Calu3 (cell line): ENCODE data around the gene HSD17B7. TPM values are rescaled to one million over a fixed set of nuclear protein-coding genes. Genes with fewer than 3 reads are reported as not detected.

Experiments used
- BruUV-seq: library from RNA; stranded (reverse); fragments of 400-500 nt; replicated peaks from 2 replicates; lab custom pipeline; 2021; lab: Mats Ljungman, UMichigan
- CTCF ChIA-PET: fragments of 300-600 bp; sonication (Branson Sonifier 250); formaldehyde crosslinking; loops from one replicate; lab custom pipeline; 2022; ENCODE audit warnings: antibody characterized with exemption; lab: Charles Lee
- DNase-seq: peaks from one replicate; pipeline ENCODE4 v3.0.0; 2022
- H3K27ac Mint-ChIP-seq: one replicate; pipeline ENCODE4 v1.8.0; 2022; ENCODE audit warnings: mixed read lengths; ENCODE audit not compliant: unreplicated experiment
- H3K27me3 Mint-ChIP-seq: one replicate; pipeline ENCODE4 v1.8.0; 2022; ENCODE audit warnings: mixed read lengths; ENCODE audit not compliant: unreplicated experiment
- H3K36me3 Mint-ChIP-seq: one replicate; pipeline ENCODE4 v1.8.0; 2022; ENCODE audit warnings: mild to moderate bottlenecking, moderate library complexity, mixed read lengths; ENCODE audit not compliant: insufficient read depth, unreplicated experiment
- H3K4me1 Mint-ChIP-seq: one replicate; pipeline ENCODE4 v1.8.0; 2022; ENCODE audit warnings: mild to moderate bottlenecking, low read depth, mixed read lengths; ENCODE audit not compliant: unreplicated experiment
- H3K4me3 Mint-ChIP-seq: one replicate; pipeline ENCODE4 v1.8.0; 2022; ENCODE audit warnings: mild to moderate bottlenecking, low read depth, moderate library complexity, mixed read lengths; ENCODE audit not compliant: unreplicated experiment
- H3K9me3 Mint-ChIP-seq: one replicate; pipeline ENCODE4 v1.8.0; 2022; ENCODE audit warnings: low read depth, mixed read lengths; ENCODE audit not compliant: unreplicated experiment
- intact Hi-C: fragments of 100-400 bp; cut with micrococcal nuclease; formaldehyde crosslinking; loops from one replicate; pipeline ENCODE4 v1.10.0; 2022; ENCODE audit not compliant: unreplicated experiment
- total RNA-seq: library from RNA; stranded (reverse); gene quantifications from 2 replicates; pipeline ENCODE4 v1.2.3, GENCODE V29; 2022
- TF ChIP-seq, protein P1 (sequence below): fragments of 200-600 bp; IDR thresholded peaks from one replicate; pipeline ENCODE4 v1.8.0; 2022; ENCODE audit warnings: antibody characterized with exemption; ENCODE audit not compliant: unreplicated experiment

HSD17B7 gene
- total RNA-seq, 1 experiment from 2014 or later: 59.3 TPM

DNA sequence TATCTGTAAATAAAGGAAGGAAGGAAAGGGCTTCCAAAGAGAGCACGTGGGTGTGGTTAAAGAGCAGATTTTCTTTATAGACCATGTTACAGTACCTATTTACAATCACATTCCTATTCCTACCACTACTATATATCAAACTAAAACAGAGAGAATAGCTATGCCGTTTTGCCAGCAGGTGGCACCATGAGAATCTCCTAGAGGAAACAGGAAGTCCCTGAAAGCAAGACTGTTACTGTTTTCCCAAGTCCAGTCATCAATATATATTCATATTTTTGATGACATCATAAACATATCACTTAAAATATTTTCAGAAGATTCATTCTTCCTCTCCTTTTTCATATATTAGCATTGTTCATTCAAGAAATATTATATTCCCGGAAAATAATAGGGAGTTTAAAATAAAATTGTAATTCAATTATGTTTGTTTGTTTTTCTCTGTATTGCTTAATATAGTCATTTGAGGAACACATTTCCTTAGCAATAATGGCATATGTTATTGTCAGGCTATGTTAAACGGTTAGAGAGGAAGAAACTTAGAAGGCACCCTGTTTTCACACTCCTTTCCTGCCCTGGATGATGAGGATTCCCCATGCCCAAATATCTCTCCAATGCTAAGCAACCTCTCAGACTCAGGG lies 63.9 kb downstream of the HSD17B7 start:
- Mint-ChIP-seq H3K36me3 (no peaks in the 10 kb centered on the region), H3K4me3 (no peak overlapping the region), H3K4me1 (peaks cover 30% of the 10 kb centered on the region), H3K27ac (no peak overlapping the region), H3K9me3 (no peaks in the 10 kb centered on the region), H3K27me3 (no peaks in the 10 kb centered on the region)
- intact Hi-C loops: loop anchor here (1.0 kb wide), 3 partner anchors 20 to 317 kb away; partner anchors contain the start of gene RGS4
- BruUV-seq: no TSS peak
- peak; percentile 79 for DNase-seq
- TF ChIP-seq, protein P1, sequence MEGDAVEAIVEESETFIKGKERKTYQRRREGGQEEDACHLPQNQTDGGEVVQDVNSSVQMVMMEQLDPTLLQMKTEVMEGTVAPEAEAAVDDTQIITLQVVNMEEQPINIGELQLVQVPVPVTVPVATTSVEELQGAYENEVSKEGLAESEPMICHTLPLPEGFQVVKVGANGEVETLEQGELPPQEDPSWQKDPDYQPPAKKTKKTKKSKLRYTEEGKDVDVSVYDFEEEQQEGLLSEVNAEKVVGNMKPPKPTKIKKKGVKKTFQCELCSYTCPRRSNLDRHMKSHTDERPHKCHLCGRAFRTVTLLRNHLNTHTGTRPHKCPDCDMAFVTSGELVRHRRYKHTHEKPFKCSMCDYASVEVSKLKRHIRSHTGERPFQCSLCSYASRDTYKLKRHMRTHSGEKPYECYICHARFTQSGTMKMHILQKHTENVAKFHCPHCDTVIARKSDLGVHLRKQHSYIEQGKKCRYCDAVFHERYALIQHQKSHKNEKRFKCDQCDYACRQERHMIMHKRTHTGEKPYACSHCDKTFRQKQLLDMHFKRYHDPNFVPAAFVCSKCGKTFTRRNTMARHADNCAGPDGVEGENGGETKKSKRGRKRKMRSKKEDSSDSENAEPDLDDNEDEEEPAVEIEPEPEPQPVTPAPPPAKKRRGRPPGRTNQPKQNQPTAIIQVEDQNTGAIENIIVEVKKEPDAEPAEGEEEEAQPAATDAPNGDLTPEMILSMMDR: peak; percentile 78
- CTCF ChIA-PET: interaction anchor here (0.6 to 2.0 kb wide), 8 partner anchors 20 to 467 kb away, joined by 3 to 21 read pairs (median 4); partner anchors contain the start of genes NUF2 and RGS4

DNA sequence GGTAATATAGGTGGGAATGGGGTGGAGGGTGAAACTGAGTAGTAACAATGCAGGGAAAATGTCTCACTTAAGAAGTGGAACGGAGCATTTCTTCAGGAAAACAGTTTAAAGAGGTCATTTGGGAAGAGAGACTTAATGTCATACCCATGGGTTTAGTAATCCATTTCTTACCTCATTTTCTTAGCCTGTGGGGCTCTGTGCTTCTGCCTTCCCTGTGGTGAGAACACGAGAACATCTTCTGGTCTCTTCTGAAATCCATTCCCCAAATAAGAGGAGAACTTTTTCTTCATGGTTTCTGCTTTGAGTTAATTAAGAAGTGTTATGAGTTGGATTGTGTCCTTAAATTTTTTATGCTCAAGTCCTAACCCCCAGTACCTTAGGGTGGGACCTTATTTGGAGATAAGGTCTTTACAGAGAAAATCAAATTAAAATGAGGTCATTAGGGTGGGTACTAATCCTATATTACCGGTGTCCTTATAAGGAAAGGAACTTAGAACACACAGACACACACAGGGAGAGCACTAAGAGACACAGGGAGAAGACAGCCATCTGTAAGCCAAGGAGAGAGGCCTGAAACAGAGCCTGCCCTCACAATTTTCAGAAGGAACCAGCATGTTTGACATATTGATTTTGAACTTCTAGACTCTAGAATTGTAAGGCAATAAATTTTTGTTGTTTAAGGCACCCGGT lies 65.1 kb downstream of the HSD17B7 start:
- Mint-ChIP-seq H3K9me3 (no peaks in the 10 kb centered on the region), H3K4me1 (peaks cover 30% of the 10 kb centered on the region), H3K36me3 (no peaks in the 10 kb centered on the region), H3K4me3 (no peak overlapping the region), H3K27ac (no peak overlapping the region), H3K27me3 (no peaks in the 10 kb centered on the region)
- TF ChIP-seq, protein P1: no peak
- CTCF ChIA-PET: no interaction called here
- intact Hi-C loops: no loop called here
- no peak for DNase-seq
- no TSS peak for BruUV-seq

DNA sequence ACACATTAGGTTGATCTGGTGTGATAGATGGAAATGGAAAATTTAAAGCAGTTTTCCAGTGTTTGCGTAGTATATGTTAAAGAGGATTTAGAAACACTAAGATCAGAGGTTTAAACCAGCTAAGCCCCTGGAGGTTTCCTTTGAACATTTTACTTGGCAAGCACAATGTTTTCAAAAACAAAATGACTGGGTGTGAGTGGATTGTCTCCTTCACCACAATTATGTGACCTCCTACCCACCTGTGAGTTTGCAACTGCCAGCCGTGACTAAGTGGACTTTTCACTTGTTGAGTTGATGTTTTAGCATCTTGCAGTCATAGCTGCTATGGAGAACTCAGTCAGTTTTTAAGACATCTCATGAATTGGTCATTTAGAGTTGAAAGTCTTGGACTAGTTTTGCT lies 65.8 kb downstream of the HSD17B7 start:
- Mint-ChIP-seq H3K27me3 (no peaks in the 10 kb centered on the region), H3K27ac (peak overlapping the region; percentile 13), H3K9me3 (no peaks in the 10 kb centered on the region), H3K4me1 (peaks cover 30% of the 10 kb centered on the region), H3K4me3 (no peak overlapping the region), H3K36me3 (no peaks in the 10 kb centered on the region)
- TF ChIP-seq, protein P1: no peak
- DNase-seq: peak; percentile 53
- intact Hi-C loops: no loop called here
- CTCF ChIA-PET: no interaction called here
- BruUV-seq: no TSS peak

DNA sequence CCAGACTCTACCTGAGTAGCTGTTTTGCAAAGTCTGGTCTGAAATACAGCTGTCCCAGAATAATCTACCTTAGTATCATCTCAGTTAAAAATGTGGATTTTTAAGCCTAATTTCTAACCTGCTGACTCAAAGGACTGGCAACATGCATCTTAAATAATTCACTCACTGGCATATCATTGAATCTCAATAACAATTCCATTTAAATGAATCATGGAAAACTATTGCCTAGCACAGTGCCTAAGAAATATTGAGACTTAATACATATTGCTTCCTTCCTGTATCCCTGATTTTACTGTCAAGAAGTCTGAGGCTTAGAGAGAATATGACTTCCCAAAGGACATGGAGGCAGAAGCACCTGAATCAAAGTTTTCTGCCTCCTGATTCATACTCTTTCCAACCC lies 67.3 kb downstream of the HSD17B7 start:
- Mint-ChIP-seq H3K4me1 (peaks cover 30% of the 10 kb centered on the region), H3K27me3 (no peaks in the 10 kb centered on the region), H3K4me3 (no peak overlapping the region), H3K9me3 (no peaks in the 10 kb centered on the region), H3K27ac (no peak overlapping the region), H3K36me3 (no peaks in the 10 kb centered on the region)
- intact Hi-C loops: no loop called here
- TF ChIP-seq, protein P1: no peak
- BruUV-seq: no TSS peak
- no peak for DNase-seq
- CTCF ChIA-PET: no interaction called here
